WERI-Rb-1 (cell line): ENCODE data around the gene ANO2.

Experiments
- DNase-seq: peaks from one replicate; pipeline ENCODE4 v3.0.0-alpha.2; 2020
- H3K27ac ChIP-seq: fragments of 250-450 bp; sonication (Bioruptor Pico); 2 replicates; pipeline ENCODE4 v1.5.1; 2020; ENCODE audit warnings: mild to moderate bottlenecking, moderate library complexity
- H3K27me3 ChIP-seq: fragments of 250-450 bp; sonication (Bioruptor Pico); 2 replicates; pipeline ENCODE4 v1.5.1; 2021; ENCODE audit warnings: mild to moderate bottlenecking, low read depth, moderate library complexity; ENCODE audit not compliant: insufficient read depth, severe bottlenecking
- H3K36me3 ChIP-seq: fragments of 250-450 bp; sonication (Bioruptor Pico); 2 replicates; pipeline ENCODE4 v1.5.1; 2020; ENCODE audit warnings: mild to moderate bottlenecking, moderate library complexity
- H3K4me3 ChIP-seq: 2 replicates; pipeline ENCODE4 v1.5.1; 2011; ENCODE audit warnings: low read depth, mild to moderate bottlenecking, control low read depth, low read length
- H3K9me3 ChIP-seq: fragments of 250-450 bp; sonication (Bioruptor Pico); 2 replicates; pipeline ENCODE4 v1.5.1; 2021; ENCODE audit warnings: mild to moderate bottlenecking, moderate library complexity; ENCODE audit not compliant: severe bottlenecking
- TF ChIP-seq, protein P1 (sequence below): IDR thresholded peaks from 2 replicates; pipeline ENCODE4 v1.5.1; 2011; ENCODE audit warnings: low read depth, mild to moderate bottlenecking, control low read depth, inconsistent platforms, low read length

The ANO2 gene

DNA sequence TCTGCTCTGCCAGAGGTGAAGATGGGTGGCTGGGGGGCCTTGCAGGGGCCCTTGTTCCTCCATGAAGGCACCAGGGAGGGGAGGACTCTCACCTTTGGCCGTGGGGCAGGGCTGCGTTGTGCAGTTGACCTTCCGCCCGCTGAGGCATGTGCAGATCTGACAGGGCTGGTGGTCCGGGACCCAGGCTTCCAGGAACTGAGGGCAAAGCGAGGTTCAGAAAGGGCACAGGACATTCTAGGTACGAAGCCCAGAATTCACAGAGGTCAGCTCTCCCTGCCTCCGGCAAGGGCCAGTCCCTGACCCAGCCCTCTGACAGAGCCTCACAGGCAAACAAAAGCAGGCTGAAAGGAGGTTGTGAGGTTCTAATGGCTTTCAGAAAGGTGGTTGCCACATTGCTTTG lies 40.4 kb upstream of the ANO2 start:
- H3K36me3 ChIP-seq: no peaks in the 10 kb centered on the region
- no peaks in the 10 kb centered on the region for H3K9me3 ChIP-seq
- no peak for DNase-seq
- H3K27ac ChIP-seq: no peak overlapping the region
- no peaks in the 10 kb centered on the region for H3K27me3 ChIP-seq
- TF ChIP-seq, protein P1, sequence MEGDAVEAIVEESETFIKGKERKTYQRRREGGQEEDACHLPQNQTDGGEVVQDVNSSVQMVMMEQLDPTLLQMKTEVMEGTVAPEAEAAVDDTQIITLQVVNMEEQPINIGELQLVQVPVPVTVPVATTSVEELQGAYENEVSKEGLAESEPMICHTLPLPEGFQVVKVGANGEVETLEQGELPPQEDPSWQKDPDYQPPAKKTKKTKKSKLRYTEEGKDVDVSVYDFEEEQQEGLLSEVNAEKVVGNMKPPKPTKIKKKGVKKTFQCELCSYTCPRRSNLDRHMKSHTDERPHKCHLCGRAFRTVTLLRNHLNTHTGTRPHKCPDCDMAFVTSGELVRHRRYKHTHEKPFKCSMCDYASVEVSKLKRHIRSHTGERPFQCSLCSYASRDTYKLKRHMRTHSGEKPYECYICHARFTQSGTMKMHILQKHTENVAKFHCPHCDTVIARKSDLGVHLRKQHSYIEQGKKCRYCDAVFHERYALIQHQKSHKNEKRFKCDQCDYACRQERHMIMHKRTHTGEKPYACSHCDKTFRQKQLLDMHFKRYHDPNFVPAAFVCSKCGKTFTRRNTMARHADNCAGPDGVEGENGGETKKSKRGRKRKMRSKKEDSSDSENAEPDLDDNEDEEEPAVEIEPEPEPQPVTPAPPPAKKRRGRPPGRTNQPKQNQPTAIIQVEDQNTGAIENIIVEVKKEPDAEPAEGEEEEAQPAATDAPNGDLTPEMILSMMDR: no peak
- no peak overlapping the region for H3K4me3 ChIP-seq

DNA sequence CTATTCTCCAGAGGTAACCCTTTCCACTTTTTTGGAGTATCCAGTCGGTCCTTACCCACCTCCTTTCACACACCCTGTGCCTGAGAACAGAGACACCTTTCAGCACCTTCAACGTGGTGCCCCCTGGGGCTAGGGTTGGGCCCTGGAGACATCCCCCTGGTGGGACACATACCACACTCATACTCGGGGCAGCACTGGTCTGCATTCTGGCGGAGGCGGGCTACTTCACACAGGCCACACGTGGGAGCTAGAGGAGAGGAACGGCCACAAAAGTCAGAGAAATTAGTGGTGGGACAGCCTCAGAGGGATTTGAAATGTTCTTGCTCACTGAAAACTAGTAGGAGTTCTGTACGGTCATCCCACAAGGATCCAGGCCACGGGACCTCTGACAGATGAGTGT lies 39.8 kb upstream of the ANO2 start:
- DNase-seq: no peak
- no peak overlapping the region for H3K4me3 ChIP-seq
- H3K27ac ChIP-seq: no peak overlapping the region
- no peaks in the 10 kb centered on the region for H3K36me3 ChIP-seq
- TF ChIP-seq, protein P1: no peak
- no peaks in the 10 kb centered on the region for H3K9me3 ChIP-seq
- H3K27me3 ChIP-seq: no peaks in the 10 kb centered on the region

DNA sequence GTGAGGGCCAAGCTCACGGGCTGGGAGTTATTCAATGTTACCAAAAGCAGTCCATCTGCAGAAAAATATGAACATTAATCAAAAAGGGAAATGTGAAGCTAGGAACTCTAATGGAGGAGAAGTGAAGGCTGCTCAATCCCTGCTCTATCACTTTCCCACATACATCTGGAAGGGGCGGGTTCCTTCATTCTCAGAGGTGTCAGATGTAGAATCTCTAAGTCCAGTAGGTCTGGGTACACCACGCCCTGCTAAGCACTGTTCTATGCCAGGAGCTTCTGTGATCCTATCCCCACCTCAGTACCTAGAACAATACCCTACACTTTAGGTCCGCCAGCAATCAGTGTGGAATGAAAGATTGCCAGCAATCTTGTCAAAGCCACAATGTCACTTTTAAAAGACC lies 37.0 kb upstream of the ANO2 start:
- Histone ChIP-seq H3K27ac (no peak overlapping the region), H3K9me3 (no peaks in the 10 kb centered on the region), H3K4me3 (no peak overlapping the region), H3K36me3 (no peaks in the 10 kb centered on the region), H3K27me3 (no peaks in the 10 kb centered on the region)
- no peak for DNase-seq
- TF ChIP-seq, protein P1: no peak

DNA sequence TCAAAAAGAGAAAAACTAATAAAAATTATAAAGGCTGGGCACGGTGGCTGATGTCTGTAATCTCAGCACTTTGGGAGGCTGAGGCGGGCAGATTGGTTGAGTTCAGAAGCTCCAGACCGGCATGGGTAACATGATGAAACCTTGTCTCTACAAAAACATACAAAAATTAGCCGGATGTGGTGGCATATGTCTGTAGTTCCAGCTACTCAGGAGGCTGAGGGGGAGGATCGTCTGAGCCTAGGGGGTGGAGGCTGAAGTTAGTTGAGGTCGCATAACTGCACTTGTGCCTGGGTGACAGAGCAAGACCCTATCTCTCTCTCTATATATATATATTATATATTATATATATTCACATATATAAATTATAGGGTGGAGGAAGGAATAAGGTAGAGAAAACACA lies 32.5 kb upstream of the ANO2 start:
- no peaks in the 10 kb centered on the region for H3K36me3 ChIP-seq
- no peak overlapping the region for H3K27ac ChIP-seq
- H3K9me3 ChIP-seq: no peaks in the 10 kb centered on the region
- TF ChIP-seq, protein P1: no peak
- no peaks in the 10 kb centered on the region for H3K27me3 ChIP-seq
- no peak for DNase-seq
- H3K4me3 ChIP-seq: no peak overlapping the region

DNA sequence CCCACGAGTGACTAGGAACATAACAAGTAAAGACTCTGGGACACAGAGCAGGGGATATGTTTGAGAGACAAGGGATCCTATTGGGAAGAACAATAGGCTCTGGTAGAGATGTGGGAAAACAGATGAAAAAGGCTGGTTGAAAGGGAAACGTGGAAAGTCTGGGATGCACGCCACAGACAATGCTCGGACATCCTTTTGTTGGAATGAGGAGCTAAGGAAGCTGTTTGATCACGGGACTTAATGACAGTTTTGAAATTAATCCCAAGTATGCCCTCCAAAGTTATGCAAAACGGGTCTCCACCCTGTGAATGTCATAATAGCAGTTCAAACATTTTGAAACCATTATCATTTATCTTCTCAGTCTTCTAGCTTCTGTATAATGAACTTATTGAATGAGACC lies 31.7 kb upstream of the ANO2 start:
- Histone ChIP-seq H3K27ac (no peak overlapping the region), H3K36me3 (no peaks in the 10 kb centered on the region), H3K4me3 (no peak overlapping the region), H3K9me3 (no peaks in the 10 kb centered on the region), H3K27me3 (no peaks in the 10 kb centered on the region)
- TF ChIP-seq, protein P1: no peak
- DNase-seq: no peak

DNA sequence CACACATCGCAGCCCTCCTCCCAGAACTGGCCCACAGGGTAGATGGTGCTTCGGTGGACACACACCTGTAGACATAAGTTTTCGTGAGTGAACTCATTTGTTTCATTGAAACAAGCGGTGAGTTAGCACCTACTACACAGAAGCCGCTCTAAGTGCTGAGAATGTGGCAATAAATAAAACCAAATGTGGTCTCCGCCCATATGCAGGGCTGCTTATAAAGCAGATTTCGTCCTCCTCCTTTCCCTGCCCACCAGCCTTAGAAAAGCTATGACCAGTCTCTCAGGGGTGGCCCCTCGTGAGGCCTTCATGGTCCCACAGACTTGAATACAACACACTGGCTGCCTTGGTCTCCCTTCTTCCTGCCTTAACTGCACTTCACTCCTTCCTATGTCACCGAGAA lies 31.1 kb upstream of the ANO2 start:
- TF ChIP-seq, protein P1: no peak
- no peak for DNase-seq
- Histone ChIP-seq H3K9me3 (no peaks in the 10 kb centered on the region), H3K4me3 (no peak overlapping the region), H3K27ac (no peak overlapping the region), H3K27me3 (no peaks in the 10 kb centered on the region), H3K36me3 (no peaks in the 10 kb centered on the region)
